ENCODE measurements around the gene MMP24. TPM values are rescaled to one million over a fixed set of nuclear protein-coding genes. Genes with fewer than 3 reads are reported as not detected.

MMP24 gene
- total RNA-seq, 4 donors from 2014 or later: 0.32 to 4.5 (median 0.61) TPM

DNA sequence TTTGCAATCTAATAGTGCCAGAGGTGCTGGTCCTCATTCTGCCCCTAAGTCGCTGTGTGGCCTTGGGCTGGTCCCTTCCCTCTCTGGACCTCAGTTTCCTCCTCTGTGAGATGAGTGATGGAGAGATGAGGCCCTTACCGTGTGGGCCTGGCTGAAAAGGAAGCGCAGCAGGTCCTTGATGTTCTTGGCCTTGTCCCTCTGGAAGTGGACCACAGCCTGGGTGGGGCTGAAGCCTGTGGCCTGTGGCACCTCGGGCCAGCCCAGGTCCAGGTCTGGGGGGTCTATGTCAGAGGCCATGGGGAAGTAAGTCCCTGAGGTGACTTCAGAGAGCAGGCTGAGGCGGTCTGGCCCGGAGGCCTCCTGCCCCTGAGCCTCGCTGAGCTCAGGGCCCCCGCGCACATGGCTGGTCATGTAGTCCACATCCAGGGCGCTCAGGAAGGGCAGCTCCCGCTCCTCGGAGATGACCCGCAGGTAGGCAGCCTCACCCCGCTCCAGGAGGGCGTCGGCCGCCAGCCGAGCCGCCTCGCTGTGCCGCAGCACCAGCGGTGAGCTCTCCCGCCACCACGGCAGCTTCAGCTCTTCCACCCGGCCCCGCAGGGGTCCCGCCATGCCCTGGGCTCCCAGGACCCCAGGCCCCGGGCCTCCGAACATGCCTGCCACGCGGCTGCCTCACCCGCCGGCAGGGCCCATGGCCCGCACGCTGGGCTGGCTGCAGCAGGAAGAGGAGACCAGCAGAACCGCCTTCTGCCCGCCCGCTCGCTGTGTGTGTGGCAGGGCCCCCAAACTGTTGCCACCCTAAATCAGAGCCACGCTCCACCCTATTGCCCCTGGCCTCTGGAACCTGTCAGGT is 65.4 kb downstream of the MMP24 start, which contains the start of gene FAM83C:
Gene FAM83C (minus strand): TSS at position 772 of the 850 bp plus-strand sequence. CDS start 121 bp downstream, at position 651.
- intact Hi-C loops (cut with DNase I; ENCODE audit: low total_unique reads) (no loop called here), in situ Hi-C loops (cut with MboI; ENCODE audit: low pct_ligation_motif_present in 1 of 4, low pct_unique_long_range_greater_than_20kb in 1 of 4, low sequenced_read_pairs in 3 of 4) (loop anchor here in 1 of 4 donors (10.0 kb wide), 1 partner anchor 153 kb away; no protein-coding TSS in a partner anchor)
- no peak within 1 kb of the TSS for H3K27ac ChIP-seq
- H3K27me3 ChIP-seq: peaks cover 8% of the 10 kb centered on the region
- no peaks in the 10 kb centered on the region for H3K9me3 ChIP-seq
- no peak for DNase-seq
- TF ChIP-seq, protein P1, sequence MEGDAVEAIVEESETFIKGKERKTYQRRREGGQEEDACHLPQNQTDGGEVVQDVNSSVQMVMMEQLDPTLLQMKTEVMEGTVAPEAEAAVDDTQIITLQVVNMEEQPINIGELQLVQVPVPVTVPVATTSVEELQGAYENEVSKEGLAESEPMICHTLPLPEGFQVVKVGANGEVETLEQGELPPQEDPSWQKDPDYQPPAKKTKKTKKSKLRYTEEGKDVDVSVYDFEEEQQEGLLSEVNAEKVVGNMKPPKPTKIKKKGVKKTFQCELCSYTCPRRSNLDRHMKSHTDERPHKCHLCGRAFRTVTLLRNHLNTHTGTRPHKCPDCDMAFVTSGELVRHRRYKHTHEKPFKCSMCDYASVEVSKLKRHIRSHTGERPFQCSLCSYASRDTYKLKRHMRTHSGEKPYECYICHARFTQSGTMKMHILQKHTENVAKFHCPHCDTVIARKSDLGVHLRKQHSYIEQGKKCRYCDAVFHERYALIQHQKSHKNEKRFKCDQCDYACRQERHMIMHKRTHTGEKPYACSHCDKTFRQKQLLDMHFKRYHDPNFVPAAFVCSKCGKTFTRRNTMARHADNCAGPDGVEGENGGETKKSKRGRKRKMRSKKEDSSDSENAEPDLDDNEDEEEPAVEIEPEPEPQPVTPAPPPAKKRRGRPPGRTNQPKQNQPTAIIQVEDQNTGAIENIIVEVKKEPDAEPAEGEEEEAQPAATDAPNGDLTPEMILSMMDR (IDR thresholded peaks at IDR 0.05): no peak
- TF ChIP-seq POLR2AphosphoS5 (IDR thresholded peaks at IDR 0.05): no peak
- TF ChIP-seq EP300 (IDR thresholded peaks at IDR 0.05; ENCODE audit: low read depth): no peak
- no peak for TF ChIP-seq POLR2A (IDR thresholded peaks at IDR 0.05)
- H3K4me1 ChIP-seq: no peaks in the 10 kb centered on the region
- no peak within 1 kb of the TSS for H3K4me3 ChIP-seq
- no peaks in the 10 kb centered on the region for H3K36me3 ChIP-seq
- WGBS, 2 donors (ENCODE audit: low coverage in 1 of 2): 90 to 100% methylated on average over 1 to 39 of the region's 40 CpGs

DNA sequence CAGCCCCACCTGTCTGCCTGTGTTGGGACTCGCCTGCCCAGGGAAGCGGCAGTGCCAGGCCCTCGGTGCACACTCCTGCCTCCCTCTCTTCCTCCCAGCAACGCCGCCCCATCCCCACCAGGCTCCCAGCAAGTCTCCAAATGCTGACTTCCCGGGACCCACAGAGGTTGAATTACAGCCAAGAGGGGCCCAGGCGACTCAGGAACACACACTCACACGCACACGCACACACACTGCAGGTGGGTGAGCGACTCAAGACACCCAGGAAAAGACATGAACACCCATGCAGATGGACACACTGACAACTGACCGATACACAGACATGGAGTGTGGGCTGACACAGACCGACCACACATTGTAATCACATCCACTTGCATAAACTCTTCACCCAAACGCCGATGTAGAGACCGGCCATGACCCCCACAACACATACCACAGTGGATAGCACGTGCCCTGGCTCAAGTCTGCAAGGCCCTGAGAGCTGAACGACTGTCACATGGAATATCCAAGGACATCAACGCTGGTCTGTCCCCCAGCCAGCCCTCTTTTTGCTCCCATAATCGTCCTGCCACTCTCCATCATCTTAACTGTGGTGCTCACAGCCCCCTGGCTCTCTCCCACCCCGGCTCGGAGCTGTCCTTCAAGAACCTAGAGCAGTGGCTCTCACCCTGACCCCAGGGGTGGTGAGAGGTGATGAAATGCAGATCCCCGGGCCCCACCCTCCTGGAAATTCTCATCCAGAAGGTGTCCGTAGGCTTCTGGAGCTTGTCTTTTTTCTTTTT is 66.2 kb downstream of the MMP24 start:
- in situ Hi-C loops (cut with MboI; ENCODE audit: low pct_ligation_motif_present in 1 of 4, low pct_unique_long_range_greater_than_20kb in 1 of 4, low sequenced_read_pairs in 3 of 4): loop anchor here in 1 of 4 donors (10.0 kb wide), 1 partner anchor 152 kb away; no protein-coding TSS in a partner anchor

DNA sequence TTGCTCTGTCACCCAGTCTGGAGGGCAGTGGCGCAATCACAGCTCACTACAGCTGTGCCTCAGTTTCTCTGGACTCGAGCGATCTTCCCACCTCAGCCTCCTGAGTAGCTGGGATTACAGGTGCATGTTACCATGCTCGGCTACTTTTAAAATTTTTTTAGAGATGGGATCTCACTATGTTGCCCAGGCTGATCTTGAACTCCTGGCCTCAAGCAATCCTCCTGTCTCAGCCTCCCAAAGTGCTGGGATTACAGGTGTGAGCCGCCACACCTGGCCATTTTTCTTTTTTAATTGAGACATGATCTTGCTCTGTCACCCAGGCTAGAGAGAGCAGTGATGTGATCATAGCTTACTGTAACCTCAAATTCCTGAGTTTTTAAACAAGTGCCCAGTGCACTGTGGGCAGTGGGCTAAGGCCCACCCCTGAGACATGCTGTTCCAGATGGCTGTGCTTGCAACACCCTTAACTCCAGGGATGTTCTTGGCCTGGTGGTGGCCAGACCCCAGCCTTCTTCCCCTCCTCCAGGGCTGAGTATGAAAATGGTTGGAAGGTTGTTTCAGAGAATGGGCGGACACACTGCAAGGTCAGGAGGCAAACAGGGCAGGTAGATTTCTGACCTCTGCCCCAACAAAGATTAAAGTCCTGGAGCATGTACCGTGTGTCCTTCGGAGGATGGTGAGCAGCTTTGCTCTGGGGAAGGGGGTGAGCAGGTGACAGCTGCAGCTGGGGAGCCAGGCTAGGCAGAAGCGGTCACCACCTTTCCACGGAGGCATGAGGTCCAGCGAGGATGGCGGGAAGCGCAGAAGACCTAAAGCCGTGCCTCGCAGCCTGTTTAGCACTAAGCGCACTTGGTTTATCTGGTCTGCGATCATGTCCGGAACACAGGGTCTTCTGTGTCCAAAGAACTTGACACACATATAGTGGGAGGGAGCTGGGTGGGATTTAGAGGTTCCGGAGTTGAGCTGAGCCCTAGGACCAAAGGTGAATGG is 67.1 kb downstream of the MMP24 start:
- in situ Hi-C loops (cut with MboI; ENCODE audit: low pct_ligation_motif_present in 1 of 4, low pct_unique_long_range_greater_than_20kb in 1 of 4, low sequenced_read_pairs in 3 of 4) (loop anchor here in 1 of 4 donors (10.0 kb wide), 1 partner anchor 151 kb away; no protein-coding TSS in a partner anchor), intact Hi-C loops (cut with DNase I; ENCODE audit: low total_unique reads) (no loop called here)
- Histone ChIP-seq H3K4me3 (no peak overlapping the region), H3K27me3 (peaks cover 8% of the 10 kb centered on the region), H3K9me3 (no peaks in the 10 kb centered on the region), H3K27ac (no peak overlapping the region), H3K4me1 (no peaks in the 10 kb centered on the region), H3K36me3 (no peaks in the 10 kb centered on the region)
- TF ChIP-seq POLR2AphosphoS5 (IDR thresholded peaks at IDR 0.05) (no peak), EP300 (IDR thresholded peaks at IDR 0.05; ENCODE audit: low read depth) (no peak)
- DNase-seq: no peak
- 94 to 95% methylated on average over 7 to 19 of the region's 19 CpGs for WGBS, 2 donors (ENCODE audit: low coverage in 1 of 2)

More for the DNA sequence above, 66.2 kb downstream of the MMP24 start:
- Histone ChIP-seq H3K27ac (no peak overlapping the region), H3K4me3 (no peak overlapping the region), H3K9me3 (no peaks in the 10 kb centered on the region), H3K4me1 (no peaks in the 10 kb centered on the region), H3K27me3 (peaks cover 8% of the 10 kb centered on the region), H3K36me3 (no peaks in the 10 kb centered on the region)
- DNase-seq: no peak
- intact Hi-C loops (cut with DNase I; ENCODE audit: low total_unique reads): no loop called here
- WGBS, 2 donors (ENCODE audit: low coverage in 1 of 2): 78% methylated on average over 23 of the region's 23 CpGs; no CpG with 5 or more reads in 1 of the 2 donors
- TF ChIP-seq POLR2AphosphoS5 (IDR thresholded peaks at IDR 0.05) (no peak), POLR2A (IDR thresholded peaks at IDR 0.05) (no peak)
- TF ChIP-seq, protein P1 (IDR thresholded peaks at IDR 0.05): no peak

DNA sequence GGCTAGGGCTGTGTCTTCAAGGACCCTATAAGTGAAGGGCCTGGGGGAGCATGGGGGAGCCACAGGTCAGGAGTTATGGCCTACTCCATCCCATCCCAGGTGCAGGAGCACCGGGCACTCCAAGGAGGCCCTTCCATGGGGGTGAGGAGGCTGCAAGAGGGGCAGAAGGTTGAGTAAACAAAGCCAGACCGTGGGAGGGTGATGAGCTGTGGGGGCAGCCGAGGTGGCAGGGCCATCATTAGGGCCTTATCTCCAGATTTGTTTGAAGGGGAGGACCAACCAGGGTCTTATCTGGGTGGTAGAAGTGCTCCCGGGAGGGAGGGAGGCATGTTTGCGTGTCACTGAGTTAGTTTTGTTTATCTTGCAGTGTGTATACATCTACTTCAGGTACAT is 67.8 kb downstream of the MMP24 start:
- in situ Hi-C loops (cut with MboI; ENCODE audit: low pct_ligation_motif_present in 1 of 4, low pct_unique_long_range_greater_than_20kb in 1 of 4, low sequenced_read_pairs in 3 of 4): loop anchor here in 1 of 4 donors (10.0 kb wide), 1 partner anchor 151 kb away; no protein-coding TSS in a partner anchor
- H3K4me1 ChIP-seq: peaks cover 0 to 4% (median 0%) of the 10 kb centered on the region in 4 donors
- peaks cover 8% of the 10 kb centered on the region for H3K27me3 ChIP-seq
- H3K36me3 ChIP-seq: no peaks in the 10 kb centered on the region
- TF ChIP-seq, protein P1 (IDR thresholded peaks at IDR 0.05): no peak
- TF ChIP-seq EP300 (IDR thresholded peaks at IDR 0.05; ENCODE audit: low read depth): no peak
- no peak for TF ChIP-seq POLR2AphosphoS5 (IDR thresholded peaks at IDR 0.05)
- no peak for TF ChIP-seq POLR2A (IDR thresholded peaks at IDR 0.05)
- H3K9me3 ChIP-seq: no peaks in the 10 kb centered on the region
- intact Hi-C loops (cut with DNase I; ENCODE audit: low total_unique reads): no loop called here
- no peak overlapping the region for H3K4me3 ChIP-seq
- no peak for DNase-seq
- no peak overlapping the region for H3K27ac ChIP-seq
- 51% methylated on average over 5 of the region's 5 CpGs; no CpG with 5 or more reads in 1 of the 2 donors for WGBS, 2 donors (ENCODE audit: low coverage in 1 of 2)
